Measurements from ENCODE around the gene SLIRP. TPM values are rescaled to one million over a fixed set of nuclear protein-coding genes. Genes with fewer than 3 reads are reported as not detected.

SLIRP gene
- total and polyA plus RNA-seq, 2 of the 4 experiments (the other 2 are of a cell fraction), result 226 to 244 TPM

DNA sequence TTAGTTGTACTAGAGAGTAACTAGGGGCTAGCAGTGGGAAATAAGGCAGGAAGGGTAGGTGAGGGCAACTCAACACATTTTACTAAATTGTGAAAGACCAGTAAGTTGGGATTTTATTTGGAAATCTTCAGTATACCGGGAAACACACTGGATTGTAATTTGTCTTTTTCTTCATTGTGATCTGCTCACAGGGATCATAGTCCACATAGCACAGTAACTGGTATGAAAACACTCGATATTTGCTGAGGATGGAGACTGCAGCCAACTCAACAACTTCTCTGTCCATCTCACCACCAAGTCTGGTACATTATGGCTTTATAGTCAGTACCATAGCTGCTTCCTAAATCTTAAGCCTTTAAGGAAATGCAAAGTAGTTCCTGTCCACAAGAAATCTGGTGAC lies 2.5 kb downstream of the SLIRP start:
- no peak overlapping the region for H4K8ac ChIP-seq (ENCODE audit: low read depth in 2 of 2, low read length in 2 of 2)
- H2BK5ac ChIP-seq (ENCODE audit: low read depth, low read length, poor library complexity, severe bottlenecking), result no peak overlapping the region
- H3K79me1 ChIP-seq (ENCODE audit: low read depth in 1 of 2, low read length in 2 of 2), result peaks cover 24 to 48% of the 10 kb centered on the region in 2 experiments
- no peak overlapping the region for H2AK5ac ChIP-seq (ENCODE audit: low read depth, low read length)
- dilution Hi-C loops (cut with HindIII; ENCODE audit: low sequenced_read_pairs, unreplicated experiment) (no loop called here), intact Hi-C loops (cut with micrococcal nuclease) (no loop called here), in situ Hi-C loops (cut with MboI; ENCODE audit: low sequenced_read_pairs) (loop anchor here (10.0 kb wide), 1 partner anchor 246 kb away; no protein-coding TSS in a partner anchor)
- no peaks in the 10 kb centered on the region for H3K27me3 ChIP-seq (ENCODE audit: control insufficient read depth, insufficient read depth, low read length)
- no peaks in the 10 kb centered on the region for H3K9me1 ChIP-seq (ENCODE audit: insufficient read depth, low read length)
- no peak overlapping the region for H2BK120ac ChIP-seq (ENCODE audit: low read depth, low read length)
- H2BK15ac ChIP-seq (ENCODE audit: low read depth, low read length), result no peak overlapping the region
- ATAC-seq (ENCODE audit: low read depth) (no peak), DNase-seq (no peak)
- no peak overlapping the region for H4K91ac ChIP-seq (ENCODE audit: insufficient read depth, low read depth, low read length)
- no peak overlapping the region for H4K5ac ChIP-seq (ENCODE audit: low read depth, low read length)
- H3K9me3 ChIP-seq (ENCODE audit: control insufficient read depth, insufficient read depth, low read length), result no peaks in the 10 kb centered on the region
- no peak for TF ChIP-seq BHLHE40 (IDR thresholded peaks at IDR 0.05; ENCODE audit: low read depth, low read length)
- TF ChIP-seq MXI1 (IDR thresholded peaks at IDR 0.05; ENCODE audit: borderline replicate concordance, low read depth, low read length), result no peak
- TF ChIP-seq USF2 (IDR thresholded peaks at IDR 0.05; ENCODE audit: low read depth, low read length), result no peak
- no peak for TF ChIP-seq FOS (IDR thresholded peaks at IDR 0.05; ENCODE audit: low read depth, low read length)
- no peak for TF ChIP-seq RCOR1 (IDR thresholded peaks at IDR 0.05; ENCODE audit: insufficient replicate concordance, low read length)
- TF ChIP-seq MAZ (IDR thresholded peaks at IDR 0.05; ENCODE audit: borderline replicate concordance, low read depth, low read length), result no peak
- no peak for TF ChIP-seq RAD21 (IDR thresholded peaks at IDR 0.05; ENCODE audit: low read length)
- TF ChIP-seq CEBPB (IDR thresholded peaks at IDR 0.05; ENCODE audit: low read depth, low read length), result no peak
- TF ChIP-seq SMC3 (IDR thresholded peaks at IDR 0.05; ENCODE audit: low read depth, low read length), result no peak
- H3K4me1 ChIP-seq (ENCODE audit: control insufficient read depth, insufficient read depth, low read length), result no peaks in the 10 kb centered on the region; the same call in 1 of the 2 replicates
- no CpG with 5 or more reads among the region's 2 CpGs for WGBS, 2 experiments (ENCODE audit: extremely low coverage in 2 of 2, insufficient read length in 1 of 2)
- H3K14ac ChIP-seq (replicated peaks; ENCODE audit: low read depth, low read length), result no peak overlapping the region
- no peak overlapping the region for H2AK9ac ChIP-seq (replicated peaks; ENCODE audit: low read depth, low read length, poor library complexity)
- BruUV-seq (replicated peaks), result no TSS peak
- H3K27ac ChIP-seq (ENCODE audit: insufficient read depth, low read length), result no peak overlapping the region
- H3K18ac ChIP-seq (ENCODE audit: low read depth, low read length), result no peak overlapping the region
- peaks cover 11% of the 10 kb centered on the region for H4K20me1 ChIP-seq (ENCODE audit: insufficient read depth, low read length)
- H2BK20ac ChIP-seq (ENCODE audit: low read depth, low read length), result no peak overlapping the region
- H3K4me3 ChIP-seq (ENCODE audit: insufficient read depth, low read depth, low read length), result no peak overlapping the region
- ChIA-PET POLR2A (ENCODE audit: unreplicated experiment) (no interaction called here), CTCF (interaction anchor here (1.0 kb wide), 1 partner anchor 89 kb away, joined by 4 read pairs; no protein-coding TSS in a partner anchor)
- no peak overlapping the region for H3K4ac ChIP-seq (ENCODE audit: low read depth, low read length)
- H3K36me3 ChIP-seq (ENCODE audit: control insufficient read depth, insufficient read depth, low read length), result peaks cover 22% of the 10 kb centered on the region
- no peak overlapping the region for H2AFZ ChIP-seq (replicated peaks; ENCODE audit: low read length, poor library complexity)
- no peak overlapping the region for H3K23ac ChIP-seq (ENCODE audit: low read depth, low read length)
- H3K56ac ChIP-seq (ENCODE audit: extremely low read depth, insufficient read depth, low read length), result no peak overlapping the region
- no peak overlapping the region for H3K9ac ChIP-seq (ENCODE audit: low read depth, low read length)
- H3K4me2 ChIP-seq (ENCODE audit: low read depth, low read length), result no peak overlapping the region
